HG02938 (cell line): ENCODE results near the gene LPP.

Experiments used
- ATAC-seq: cut with Tn5 transposase; IDR thresholded peaks from one replicate; pipeline ENCODE4 v1.9.1; 2021; ENCODE audit warnings: mild to moderate bottlenecking, moderate library complexity; ENCODE audit not compliant: unreplicated experiment

Gene LPP

GRCh38 chr3:188351648-188352047, 197.7 kb downstream of the LPP start:
- no peak for ATAC-seq

- ATAC-seq, result no peak
Measured at GRCh38 chr3:188352196-188352927, 198.4 kb downstream of the LPP start.

DNA sequence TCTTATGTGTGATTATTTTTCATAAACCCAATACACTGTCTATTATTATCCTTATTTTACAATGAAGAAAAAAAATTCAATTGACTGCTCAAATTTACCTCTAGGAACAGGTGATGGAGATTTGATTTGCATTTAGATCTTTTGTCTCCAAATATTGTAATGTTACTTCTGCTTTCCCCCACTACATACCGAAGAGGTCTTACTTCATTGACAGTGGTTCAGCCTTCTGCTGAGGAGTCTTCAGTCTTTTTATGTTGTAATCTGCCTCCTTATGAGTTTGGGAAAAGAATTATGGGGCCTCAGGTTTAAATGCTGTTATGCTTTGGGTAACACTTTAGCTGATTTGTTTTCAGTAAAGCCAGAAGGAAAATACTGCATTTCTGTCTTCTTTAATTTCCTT, 199.5 kb downstream of the LPP start:
- no peak for ATAC-seq

DNA sequence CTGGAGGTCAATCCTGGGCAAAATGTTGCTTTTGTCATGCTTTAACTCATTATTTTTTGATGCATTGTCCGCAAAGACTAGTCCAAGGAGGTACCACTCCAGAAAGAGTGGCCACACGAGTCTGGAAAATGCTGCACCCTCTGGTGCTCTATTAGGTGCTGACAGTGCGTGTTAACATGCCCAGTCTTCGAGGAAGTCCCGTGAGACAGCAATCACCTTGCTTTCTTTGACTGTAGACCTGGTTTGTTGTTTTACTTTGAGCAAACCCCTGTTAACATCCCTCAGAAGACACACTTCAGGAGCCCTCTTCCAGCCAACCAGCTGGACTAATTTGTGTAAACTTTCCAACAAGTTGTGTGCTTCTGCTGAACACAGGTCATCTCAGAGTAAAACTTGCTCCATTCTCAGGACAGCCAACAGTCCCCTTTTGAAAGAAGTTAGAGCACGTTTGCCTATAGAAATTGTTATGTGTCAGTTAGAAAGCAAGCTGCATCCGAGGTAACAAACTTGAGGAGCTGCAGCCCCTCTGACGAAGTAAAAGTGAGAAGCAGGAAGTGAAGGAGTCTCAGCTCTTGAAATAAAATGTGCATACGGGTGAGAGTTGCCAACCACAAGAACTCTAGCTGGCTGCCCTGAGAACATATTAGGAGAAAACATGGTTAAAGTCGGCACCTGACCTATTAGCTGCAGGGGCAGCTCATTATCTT, 205.0 kb downstream of the LPP start:
- no peak for ATAC-seq

- no peak for ATAC-seq
Measured at GRCh38 chr3:188360364-188360881, 206.5 kb downstream of the LPP start.

- no peak for ATAC-seq
Measured at GRCh38 chr3:188361888-188362287, 207.9 kb downstream of the LPP start.

DNA sequence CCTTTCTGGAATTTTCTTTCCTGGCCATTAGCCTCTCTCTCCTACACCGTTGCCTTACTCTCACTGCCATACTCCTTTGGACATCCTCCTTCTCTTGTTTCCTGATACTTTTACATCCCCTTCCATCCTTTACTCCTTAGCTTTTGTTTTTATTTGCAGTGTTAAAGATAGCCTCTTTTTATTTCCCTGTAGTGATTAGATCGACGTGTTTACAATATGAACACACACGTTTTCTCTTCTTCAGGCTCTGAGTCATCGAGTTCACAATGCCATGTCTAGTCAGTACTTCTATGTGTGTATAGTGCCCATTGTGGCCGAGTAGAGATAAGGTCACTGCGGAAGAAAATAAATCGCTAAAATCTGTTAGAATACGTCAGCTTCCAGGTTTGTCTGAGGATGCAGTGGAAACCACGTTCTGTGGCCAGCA, 208.5 kb downstream of the LPP start:
- no peak for ATAC-seq

- no peak for ATAC-seq
Measured at GRCh38 chr3:188365184-188365583, 211.2 kb downstream of the LPP start.

DNA sequence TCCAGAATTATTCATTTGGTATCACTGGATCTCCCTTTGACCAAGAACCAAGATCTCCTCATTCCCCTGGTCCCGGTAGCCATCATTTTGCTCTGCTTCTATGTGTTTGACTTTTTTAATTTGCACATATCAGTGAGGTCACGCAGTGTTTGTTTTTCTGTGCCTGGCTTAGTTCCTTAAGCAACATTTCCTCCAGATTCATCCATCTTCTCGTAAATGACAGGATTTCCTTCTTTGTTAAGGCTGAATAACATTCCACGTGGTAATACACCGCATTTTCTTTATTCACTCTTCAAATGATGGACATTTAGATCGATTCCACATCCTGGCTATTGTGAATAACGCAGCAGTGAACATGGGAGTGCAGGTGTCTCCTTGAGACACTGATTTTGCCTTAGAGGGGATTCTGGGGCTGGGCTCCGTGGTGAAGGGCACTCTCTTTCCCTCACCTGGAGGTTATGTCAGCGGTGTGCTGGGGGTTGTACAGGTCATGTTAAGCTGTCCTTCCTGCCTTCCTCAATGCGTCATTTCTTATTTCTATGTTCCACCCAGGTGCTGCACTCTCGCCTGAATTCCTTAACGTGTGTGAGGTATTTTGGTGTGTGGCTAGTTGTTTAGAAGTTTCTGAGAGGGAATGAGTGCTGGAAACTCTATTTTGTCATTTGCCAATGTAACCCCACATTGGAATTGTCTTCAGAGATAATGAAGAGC, 212.2 kb downstream of the LPP start:
- ATAC-seq, result no peak

DNA sequence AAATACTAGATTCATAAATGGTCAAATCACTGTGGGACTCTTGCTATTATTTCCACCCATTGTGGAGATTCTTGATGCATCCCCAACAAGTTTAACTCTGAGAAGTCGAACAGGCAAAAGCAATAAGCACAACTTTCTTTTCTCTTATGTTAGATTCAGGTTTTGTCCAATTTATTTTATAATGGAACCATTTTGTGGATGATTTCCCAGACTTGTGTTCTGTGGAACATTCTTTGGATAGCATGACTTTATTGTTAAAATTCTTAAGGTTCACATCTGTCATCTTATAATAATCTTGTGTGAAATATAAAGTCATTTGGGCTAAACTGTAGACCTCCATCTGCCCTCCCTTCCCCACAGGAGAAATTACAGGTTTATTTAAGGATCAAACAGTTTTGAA, 213.7 kb downstream of the LPP start:
- ATAC-seq, result no peak

DNA sequence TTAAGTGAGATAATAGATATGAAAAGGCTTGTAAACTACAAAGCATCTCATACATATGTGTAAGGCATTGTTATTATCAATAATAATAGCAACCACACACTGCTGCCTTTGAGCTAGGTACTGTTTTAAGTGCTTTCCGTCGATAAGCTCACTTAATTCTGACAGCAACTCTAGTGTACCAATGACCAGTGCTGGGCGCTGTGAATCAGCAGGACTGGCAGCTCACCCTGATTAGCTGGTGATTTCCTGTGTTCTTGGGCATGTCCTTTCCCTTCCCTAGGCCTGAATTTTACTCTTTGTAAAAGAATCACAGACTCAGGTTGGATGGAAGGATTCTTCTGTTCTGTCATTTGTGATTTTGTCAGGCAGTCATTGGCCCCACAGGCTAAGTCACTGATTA, 215.6 kb downstream of the LPP start:
- no peak for ATAC-seq

GRCh38 chr3:188370081-188370830, 216.3 kb downstream of the LPP start:
- no peak for ATAC-seq

- no peak for ATAC-seq
Measured at GRCh38 chr3:188378786-188379185, 224.8 kb downstream of the LPP start.

- ATAC-seq, result no peak
Measured at GRCh38 chr3:188380252-188380651, 226.3 kb downstream of the LPP start.

GRCh38 chr3:188380722-188381121, 226.8 kb downstream of the LPP start:
- no peak for ATAC-seq

DNA sequence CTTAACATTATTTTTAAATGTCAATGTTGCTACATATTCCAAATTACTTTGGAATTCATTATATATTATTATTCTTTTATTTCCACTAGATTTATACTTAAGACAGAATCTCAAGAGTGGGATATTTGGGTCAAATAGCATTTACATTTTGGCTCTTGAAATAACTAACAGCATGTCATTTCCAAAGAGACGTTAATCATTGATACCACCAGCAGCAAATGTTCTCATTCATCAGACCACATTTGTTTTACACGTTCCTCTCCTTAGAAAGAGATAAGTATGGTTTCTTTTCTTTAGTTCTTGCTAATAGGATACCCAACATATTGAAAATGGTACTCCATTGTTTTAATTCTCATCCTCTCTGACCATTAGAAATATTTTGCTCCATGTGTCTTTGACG, 229.8 kb downstream of the LPP start:
- no peak for ATAC-seq

- ATAC-seq, result no peak
Measured at GRCh38 chr3:188385295-188385694, 231.3 kb downstream of the LPP start.

DNA sequence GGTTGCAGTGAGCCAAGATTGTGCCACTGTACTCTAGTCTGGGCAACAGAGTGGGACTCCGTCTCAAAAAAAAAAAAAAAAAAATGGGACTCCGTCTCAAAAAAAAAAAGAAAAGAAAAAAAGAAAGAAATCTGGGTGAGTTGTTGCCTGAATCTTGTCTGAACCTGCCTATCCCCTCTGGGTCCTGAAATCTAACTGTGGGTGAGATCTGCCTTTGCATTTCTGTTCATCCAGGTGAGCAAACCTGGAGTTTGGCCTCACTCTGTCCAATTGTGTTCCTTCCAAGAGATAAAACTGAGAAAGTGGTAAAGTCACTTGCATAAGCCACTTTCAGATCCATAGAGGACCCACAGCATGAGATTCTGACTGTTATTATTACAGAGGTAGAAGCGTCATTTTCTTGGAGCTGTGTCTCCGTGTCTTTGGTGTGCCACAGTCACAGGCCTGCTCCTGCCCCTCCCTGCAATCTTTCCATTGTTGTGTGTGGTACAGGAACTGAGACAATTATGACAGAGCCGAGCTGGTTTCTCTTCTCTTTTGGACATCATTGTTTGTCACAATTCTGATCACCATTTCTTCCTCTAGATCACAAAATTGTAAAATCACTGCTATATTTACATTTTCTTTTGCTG, 235.9 kb downstream of the LPP start:
- peak; percentile 96 for ATAC-seq

DNA sequence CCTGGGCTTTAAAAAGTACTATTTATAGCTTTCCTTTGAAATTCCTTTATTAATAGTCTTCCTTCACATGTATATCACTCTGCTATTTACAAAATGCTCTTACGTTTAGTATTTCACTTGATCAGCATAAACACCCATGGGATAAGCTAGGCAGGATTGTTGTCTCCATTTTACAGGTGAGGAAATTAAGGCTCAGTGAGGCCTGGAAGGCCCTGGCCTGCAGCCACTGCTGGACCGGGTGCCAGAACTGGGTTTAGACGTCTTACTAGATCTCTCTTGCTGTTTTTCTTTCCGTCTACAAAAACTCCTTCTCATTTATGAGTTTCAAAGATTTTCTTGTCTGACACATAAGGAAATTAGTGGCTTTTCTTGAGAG, 236.4 kb downstream of the LPP start:
- no peak for ATAC-seq

GRCh38 chr3:188390775-188391443, 237.0 kb downstream of the LPP start:
- no peak for ATAC-seq
